Measurements from ENCODE around the gene NIPA2. TPM values are rescaled to one million over a fixed set of nuclear protein-coding genes. Genes with fewer than 3 reads are reported as not detected.

The NIPA2 gene
- total RNA-seq, 2 experiments from 2014 or later: 96.1 to 112 TPM

Other genes starting within 250 kb of the NIPA2 start
- gene NIPA1, start 52.0 kb upstream of the NIPA2 start, total RNA-seq (2014; rRNA removed; shearing (Covaris generic)): 30.9 and 40.3 TPM in 2 replicates
- 49.0 and 51.2 TPM in 2 replicates for gene NIPA1, start 52.0 kb upstream of the NIPA2 start, total RNA-seq (2022)
- 0.98 and 3.6 TPM in 2 replicates for gene CYFIP1, start 141.7 kb downstream of the NIPA2 start, total RNA-seq (2014; rRNA removed; shearing (Covaris generic))
- gene CYFIP1, start 141.7 kb downstream of the NIPA2 start, total RNA-seq (2022): 0.87 and 1.3 TPM in 2 replicates
- 30.9 and 56.9 TPM in 2 replicates for gene TUBGCP5, start 200.9 kb downstream of the NIPA2 start, total RNA-seq (2014; rRNA removed; shearing (Covaris generic))
- 36.3 and 40.8 TPM in 2 replicates for gene TUBGCP5, start 200.9 kb downstream of the NIPA2 start, total RNA-seq (2022)

All from OCI-LY7 (cell line).